Neural progenitor cell (in vitro differentiated cells): ENCODE data around the gene JDP2. TPM values are rescaled to one million over a fixed set of nuclear protein-coding genes. Genes with fewer than 3 reads are reported as not detected.

Experiments
- DNase-seq: peaks from one replicate; pipeline ENCODE4 v3.0.0-alpha.2; 2016; ENCODE audit warnings: low spot score
- H2AFZ ChIP-seq: fragments of 200-600 bp; sonication (generic); replicated peaks from 2 replicates; pipeline ENCODE4 v1.6.1; 2016; ENCODE audit warnings: antibody characterized with exemption
- H3F3A ChIP-seq: fragments of 200-600 bp; sonication (generic); 2 replicates; pipeline ENCODE4 v1.6.1; 2016; ENCODE audit warnings: antibody characterized with exemption, low read depth
- H3K27ac ChIP-seq: fragments of 200-600 bp; sonication (generic); 2 replicates; pipeline ENCODE4 v1.5.1; 2016; ENCODE audit warnings: mild to moderate bottlenecking
- H3K27me3 ChIP-seq: fragments of 200-600 bp; sonication (generic); 2 replicates; pipeline ENCODE4 v1.6.1; 2016; ENCODE audit warnings: mild to moderate bottlenecking, moderate library complexity
- H3K36me3 ChIP-seq: fragments of 200-600 bp; sonication (generic); 2 replicates; pipeline ENCODE4 v1.5.1; 2016
- H3K4me1 ChIP-seq: fragments of 200-600 bp; sonication (generic); 2 replicates; pipeline ENCODE4 v1.6.1; 2016; ENCODE audit warnings: mixed run types
- H3K4me2 ChIP-seq: fragments of 200-600 bp; sonication (generic); 2 replicates; pipeline ENCODE4 v1.6.1; 2016
- H3K4me3 ChIP-seq: fragments of 200-600 bp; sonication (generic); 2 replicates; pipeline ENCODE4 v1.5.1; 2016
- H3K79me2 ChIP-seq: fragments of 200-600 bp; sonication (generic); 2 replicates; pipeline ENCODE4 v1.6.1; 2016; ENCODE audit warnings: low read depth
- H3K9ac ChIP-seq: fragments of 200-600 bp; sonication (generic); 2 replicates; pipeline ENCODE4 v1.6.1; 2016
- H3K9me3 ChIP-seq: fragments of 200-600 bp; sonication (generic); 2 replicates; pipeline ENCODE4 v1.5.1; 2016; ENCODE audit warnings: low read depth
- H4K20me1 ChIP-seq: fragments of 200-600 bp; sonication (generic); 2 replicates; pipeline ENCODE4 v1.6.1; 2016; ENCODE audit warnings: low read depth
- H3K27ac Mint-ChIP-seq: 3 replicates; pipeline ENCODE4 v1.8.0; 2021; ENCODE audit warnings: mixed read lengths
- H3K27me3 Mint-ChIP-seq: 2 replicates; pipeline ENCODE4 v1.8.0; 2022; ENCODE audit warnings: low read depth, mild to moderate bottlenecking, inconsistent platforms, moderate library complexity, mixed read lengths; ENCODE audit not compliant: insufficient read depth
- H3K36me3 Mint-ChIP-seq: 3 replicates; pipeline ENCODE4 v1.8.0; 2021; ENCODE audit warnings: mixed read lengths
- H3K4me1 Mint-ChIP-seq: 3 replicates; pipeline ENCODE4 v1.8.0; 2021; ENCODE audit warnings: mixed read lengths
- H3K4me3 Mint-ChIP-seq: 3 replicates; pipeline ENCODE4 v1.8.0; 2021; ENCODE audit warnings: mild to moderate bottlenecking, moderate library complexity, mixed read lengths
- H3K9me3 Mint-ChIP-seq: 3 replicates; pipeline ENCODE4 v1.8.0; 2020; ENCODE audit warnings: mixed read lengths
- CTCF ChIP-seq: fragments of 200-600 bp; sonication (generic); IDR thresholded peaks from 2 replicates; pipeline ENCODE4 v1.5.1; 2017; ENCODE audit warnings: antibody characterized with exemption, mild to moderate bottlenecking
- EZH2 ChIP-seq: fragments of 200-600 bp; sonication (generic); IDR thresholded peaks from 2 replicates; pipeline ENCODE4 v1.6.1; 2017; ENCODE audit warnings: antibody characterized with exemption, mild to moderate bottlenecking, moderate library complexity
- EZH2phosphoT487 ChIP-seq: fragments of 200-600 bp; sonication (generic); IDR thresholded peaks from 2 replicates; pipeline ENCODE4 v1.6.1; 2017; ENCODE audit warnings: antibody characterized with exemption
- total RNA-seq: library from RNA; depleted of rRNA; stranded (reverse); fragments of >200 nt; gene quantifications from 2 replicates; pipeline ENCODE4 v1.2.3, GENCODE V29; 2015; ENCODE audit warnings: low replicate concordance

The JDP2 gene
- total RNA-seq, 1 donor from 2014 or later = 2.5 TPM

- no peak overlapping the region for H3K4me2 ChIP-seq
Measured at GRCh38 chr14:75486318-75486717, 58.5 kb downstream of the JDP2 start.

GRCh38 chr14:75487155-75487671 is 59.4 kb downstream of the JDP2 start:
- no peak overlapping the region for H2AFZ ChIP-seq
- Mint-ChIP-seq H3K36me3 (no peaks in the 10 kb centered on the region), H3K4me1 (peaks cover 3% of the 10 kb centered on the region), H3K27ac (no peak overlapping the region), H3K27me3 (peaks cover 4% of the 10 kb centered on the region), H3K4me3 (no peak overlapping the region), H3K9me3 (no peaks in the 10 kb centered on the region)
- H3K79me2 ChIP-seq = no peaks in the 10 kb centered on the region
- no peak for TF ChIP-seq CTCF
- no peak for TF ChIP-seq EZH2phosphoT487
- TF ChIP-seq EZH2 = no peak
- H3K27ac ChIP-seq = no peak overlapping the region
- H3K9me3 ChIP-seq = no peaks in the 10 kb centered on the region
- no peak overlapping the region for H3K4me2 ChIP-seq
- no peaks in the 10 kb centered on the region for H3F3A ChIP-seq
- H3K27me3 ChIP-seq = no peaks in the 10 kb centered on the region
- DNase-seq = no peak
- no peak overlapping the region for H3K9ac ChIP-seq
- no peaks in the 10 kb centered on the region for H4K20me1 ChIP-seq
- H3K36me3 ChIP-seq = no peaks in the 10 kb centered on the region
- no peaks in the 10 kb centered on the region for H3K4me1 ChIP-seq
- no peak overlapping the region for H3K4me3 ChIP-seq

More at GRCh38 chr14:75486318-75486717, 58.5 kb downstream of the JDP2 start:
- no peaks in the 10 kb centered on the region for H3K4me1 ChIP-seq
- no peaks in the 10 kb centered on the region for H3K9me3 ChIP-seq
- no peaks in the 10 kb centered on the region for H3F3A ChIP-seq
- no peaks in the 10 kb centered on the region for H3K36me3 Mint-ChIP-seq
- no peak overlapping the region for H3K4me3 ChIP-seq
- no peaks in the 10 kb centered on the region for H4K20me1 ChIP-seq
- no peak overlapping the region for H3K9ac ChIP-seq
- no peaks in the 10 kb centered on the region for H3K79me2 ChIP-seq
- no peak for TF ChIP-seq EZH2phosphoT487
- no peaks in the 10 kb centered on the region for H3K27me3 ChIP-seq
- no peak overlapping the region for H3K4me3 Mint-ChIP-seq
- peaks cover 3% of the 10 kb centered on the region for H3K4me1 Mint-ChIP-seq
- DNase-seq = no peak
- H3K36me3 ChIP-seq = no peaks in the 10 kb centered on the region
- H3K9me3 Mint-ChIP-seq = no peaks in the 10 kb centered on the region
- H3K27ac ChIP-seq = no peak overlapping the region
- no peak overlapping the region for H3K27ac Mint-ChIP-seq
- peaks cover 4% of the 10 kb centered on the region for H3K27me3 Mint-ChIP-seq
- H2AFZ ChIP-seq = no peak overlapping the region

- H3K4me2 ChIP-seq = no peak overlapping the region
- peaks cover 7% of the 10 kb centered on the region for H3K27me3 Mint-ChIP-seq
- peak overlapping the region; percentile 34 for H2AFZ ChIP-seq
- H3K27ac Mint-ChIP-seq = no peak overlapping the region
- no peaks in the 10 kb centered on the region for H3K27me3 ChIP-seq
- TF ChIP-seq EZH2 (no peak), CTCF (no peak), EZH2phosphoT487 (no peak)
- no peaks in the 10 kb centered on the region for H3K4me1 ChIP-seq
- no peak overlapping the region for H3K9ac ChIP-seq
- H4K20me1 ChIP-seq = no peaks in the 10 kb centered on the region
- no peak overlapping the region for H3K4me3 Mint-ChIP-seq
- no peak overlapping the region for H3K4me3 ChIP-seq
- H3K79me2 ChIP-seq = no peaks in the 10 kb centered on the region
- no peaks in the 10 kb centered on the region for H3K9me3 Mint-ChIP-seq
- no peak for DNase-seq
- H3K36me3 ChIP-seq = no peaks in the 10 kb centered on the region
- peaks cover 3% of the 10 kb centered on the region for H3K4me1 Mint-ChIP-seq
- H3F3A ChIP-seq = no peaks in the 10 kb centered on the region
- no peaks in the 10 kb centered on the region for H3K9me3 ChIP-seq
- no peak overlapping the region for H3K27ac ChIP-seq
- H3K36me3 Mint-ChIP-seq = no peaks in the 10 kb centered on the region
Measured at GRCh38 chr14:75489480-75489837, 61.6 kb downstream of the JDP2 start.

GRCh38 chr14:75491376-75491978 is 63.7 kb downstream of the JDP2 start:
- Histone ChIP-seq H3K36me3 (no peaks in the 10 kb centered on the region), H3K27ac (no peak overlapping the region), H3K4me3 (no peak overlapping the region), H3K9me3 (no peaks in the 10 kb centered on the region), H3K9ac (no peak overlapping the region), H3K79me2 (no peaks in the 10 kb centered on the region), H2AFZ (no peak overlapping the region), H3K4me2 (no peak overlapping the region), H3K27me3 (no peaks in the 10 kb centered on the region), H4K20me1 (no peaks in the 10 kb centered on the region), H3K4me1 (no peaks in the 10 kb centered on the region), H3F3A (no peaks in the 10 kb centered on the region)
- peaks cover 3% of the 10 kb centered on the region for H3K4me1 Mint-ChIP-seq
- no peak for DNase-seq
- no peak for TF ChIP-seq EZH2phosphoT487
- TF ChIP-seq CTCF = no peak
- TF ChIP-seq EZH2 = no peak
- no peak overlapping the region for H3K27ac Mint-ChIP-seq
- H3K36me3 Mint-ChIP-seq = no peaks in the 10 kb centered on the region
- H3K27me3 Mint-ChIP-seq = peaks cover 7% of the 10 kb centered on the region
- no peaks in the 10 kb centered on the region for H3K9me3 Mint-ChIP-seq
- no peak overlapping the region for H3K4me3 Mint-ChIP-seq
